HG03565 (cell line): ENCODE data around the gene SIAH2.

Experiments used
- ATAC-seq: cut with Tn5 transposase; IDR thresholded peaks from one replicate; pipeline ENCODE4 v1.9.1; 2021; ENCODE audit warnings: mild to moderate bottlenecking, moderate library complexity; ENCODE audit not compliant: unreplicated experiment

The SIAH2 gene

DNA sequence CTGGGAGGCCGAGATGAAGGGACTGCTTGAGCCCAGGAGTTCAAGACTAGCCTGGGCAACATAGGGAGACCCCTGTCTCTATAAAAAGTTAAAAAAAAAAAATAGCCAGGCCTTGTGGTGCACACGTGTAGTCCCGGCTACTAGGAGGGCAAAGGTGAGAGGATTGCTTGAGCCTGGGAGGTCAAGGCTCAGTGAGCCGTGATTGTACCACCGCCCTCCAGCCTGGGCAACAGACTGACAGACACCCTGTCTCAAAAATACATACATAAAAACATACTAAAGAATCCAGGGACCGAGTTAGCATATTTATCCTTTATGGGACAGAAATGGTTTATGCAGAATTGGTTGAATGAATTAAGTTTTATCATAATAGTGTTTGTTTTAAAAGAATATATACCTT, 13.7 kb downstream of the SIAH2 start:
- no peak for ATAC-seq

DNA sequence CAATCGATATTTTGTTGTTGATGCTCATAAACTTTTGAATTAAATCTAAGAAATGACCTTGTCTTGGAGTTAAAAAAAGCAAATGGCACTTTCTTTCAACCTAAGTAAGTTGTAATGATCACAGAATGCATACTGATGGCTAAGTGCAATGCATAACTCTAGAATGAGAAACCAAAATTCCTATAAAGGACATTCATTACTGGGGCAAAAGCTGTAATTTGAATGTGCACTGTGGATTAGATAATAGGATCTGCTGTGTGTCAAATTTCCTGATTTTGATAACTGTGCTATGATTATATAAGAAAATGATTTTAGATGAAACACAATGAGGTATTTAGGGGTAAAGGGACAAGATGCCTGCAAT, 14.3 kb downstream of the SIAH2 start:
- ATAC-seq: no peak

DNA sequence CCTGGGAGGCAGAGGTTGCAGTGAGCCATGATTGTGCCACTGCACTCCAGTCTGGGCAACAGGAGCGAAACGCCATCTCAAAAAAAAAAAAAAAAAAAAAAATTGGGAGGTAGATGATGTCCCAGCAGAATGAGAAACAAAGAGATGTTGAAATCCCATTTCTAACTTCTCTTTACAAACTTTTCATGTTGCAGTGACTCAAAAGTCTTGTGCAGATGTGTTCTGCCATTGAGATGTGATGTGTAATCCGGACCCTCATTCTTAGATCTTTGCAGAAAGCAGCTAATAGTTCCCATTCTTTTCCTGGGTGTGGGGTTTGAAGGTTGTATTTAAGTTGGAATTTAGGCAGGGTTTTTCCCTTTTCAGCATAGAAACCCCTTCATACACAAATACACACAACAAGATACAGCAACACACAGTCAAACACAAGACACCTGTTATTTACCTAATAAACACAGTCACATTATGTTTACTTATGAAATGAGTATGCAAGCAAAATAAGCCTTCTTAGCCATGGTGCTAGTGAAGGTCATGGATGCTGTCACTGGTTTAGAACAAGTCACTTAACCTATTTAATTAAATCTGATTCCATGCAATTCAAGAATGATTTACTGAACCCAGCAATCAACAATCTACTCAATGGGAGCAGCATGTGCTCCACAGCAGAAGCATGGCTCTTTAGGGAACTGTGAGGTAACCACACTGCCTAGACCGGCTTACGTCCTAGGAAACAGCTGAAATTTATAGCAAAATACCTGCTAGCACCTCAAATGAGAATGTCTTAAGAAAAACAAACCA, 14.9 kb downstream of the SIAH2 start:
- ATAC-seq: no peak

DNA sequence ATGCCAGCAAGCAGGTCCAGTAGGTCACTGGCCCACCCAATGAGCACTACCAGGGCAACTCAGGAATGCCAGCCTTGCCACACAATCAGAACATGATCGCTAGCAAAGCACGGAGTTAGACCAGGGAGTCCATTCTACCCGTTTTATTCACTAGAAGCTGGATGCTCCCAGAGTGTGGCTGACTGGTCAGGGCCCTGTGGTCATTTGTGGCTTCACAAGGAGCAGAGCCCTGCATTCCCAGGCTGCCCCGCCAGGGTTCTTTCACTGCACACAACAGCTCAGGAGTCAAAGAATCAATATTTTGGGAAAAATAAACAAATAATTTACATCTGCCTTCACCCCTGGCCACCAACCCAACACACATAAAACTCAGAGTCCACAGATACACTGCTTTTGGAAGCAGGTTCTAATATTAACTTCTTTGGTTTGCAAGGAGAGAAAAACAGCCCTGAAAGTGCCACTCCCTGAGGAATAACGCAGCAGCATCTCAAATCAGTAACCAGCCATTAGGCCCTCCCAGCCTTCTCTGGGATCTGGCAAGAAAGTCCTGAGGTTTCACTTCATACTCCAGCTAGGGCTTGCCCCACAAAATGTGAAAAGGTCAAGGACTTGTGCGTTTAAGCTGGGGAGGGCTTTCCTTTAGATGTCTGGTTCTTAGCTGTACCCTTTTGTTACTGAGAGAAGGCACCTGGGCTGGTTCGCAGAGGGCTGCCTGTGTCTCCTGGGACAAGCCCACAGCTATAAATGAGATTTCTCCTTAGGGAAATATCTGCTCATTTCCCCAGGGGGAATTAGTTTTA, 16.0 kb downstream of the SIAH2 start:
- no peak for ATAC-seq

DNA sequence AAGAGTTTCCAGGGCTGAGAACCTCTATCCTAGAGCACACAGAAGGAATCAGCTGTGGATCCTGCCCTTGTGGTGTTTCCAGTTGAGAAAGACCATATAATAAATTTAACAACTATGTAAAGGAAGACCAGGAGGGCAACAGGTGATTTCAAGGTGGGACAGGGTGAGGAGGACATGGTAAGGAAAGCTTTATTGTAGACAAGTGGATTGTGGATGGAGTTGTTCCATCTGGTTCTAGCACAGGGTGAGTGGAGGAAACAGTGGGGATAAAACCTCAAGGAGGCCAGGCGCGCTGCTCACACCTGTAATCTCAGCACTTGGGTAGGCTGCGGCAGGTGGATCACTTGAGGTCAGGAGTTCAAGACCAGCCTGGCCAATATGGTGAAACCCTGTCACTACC, 17.1 kb downstream of the SIAH2 start:
- ATAC-seq: no peak

DNA sequence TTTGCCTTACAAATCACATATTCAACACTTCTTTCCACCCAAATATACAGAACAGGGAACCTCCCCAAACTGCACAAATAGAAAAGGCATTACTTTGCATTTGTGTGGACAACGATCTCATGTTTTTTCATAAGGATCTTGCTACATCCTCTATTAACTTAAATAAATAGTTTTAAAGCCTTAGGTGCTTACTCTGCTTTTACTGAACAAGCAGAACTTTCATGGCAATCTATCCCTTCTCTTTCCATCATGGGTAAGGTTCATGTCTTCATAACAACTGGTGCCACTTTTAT, 18.1 kb downstream of the SIAH2 start:
- ATAC-seq: no peak

DNA sequence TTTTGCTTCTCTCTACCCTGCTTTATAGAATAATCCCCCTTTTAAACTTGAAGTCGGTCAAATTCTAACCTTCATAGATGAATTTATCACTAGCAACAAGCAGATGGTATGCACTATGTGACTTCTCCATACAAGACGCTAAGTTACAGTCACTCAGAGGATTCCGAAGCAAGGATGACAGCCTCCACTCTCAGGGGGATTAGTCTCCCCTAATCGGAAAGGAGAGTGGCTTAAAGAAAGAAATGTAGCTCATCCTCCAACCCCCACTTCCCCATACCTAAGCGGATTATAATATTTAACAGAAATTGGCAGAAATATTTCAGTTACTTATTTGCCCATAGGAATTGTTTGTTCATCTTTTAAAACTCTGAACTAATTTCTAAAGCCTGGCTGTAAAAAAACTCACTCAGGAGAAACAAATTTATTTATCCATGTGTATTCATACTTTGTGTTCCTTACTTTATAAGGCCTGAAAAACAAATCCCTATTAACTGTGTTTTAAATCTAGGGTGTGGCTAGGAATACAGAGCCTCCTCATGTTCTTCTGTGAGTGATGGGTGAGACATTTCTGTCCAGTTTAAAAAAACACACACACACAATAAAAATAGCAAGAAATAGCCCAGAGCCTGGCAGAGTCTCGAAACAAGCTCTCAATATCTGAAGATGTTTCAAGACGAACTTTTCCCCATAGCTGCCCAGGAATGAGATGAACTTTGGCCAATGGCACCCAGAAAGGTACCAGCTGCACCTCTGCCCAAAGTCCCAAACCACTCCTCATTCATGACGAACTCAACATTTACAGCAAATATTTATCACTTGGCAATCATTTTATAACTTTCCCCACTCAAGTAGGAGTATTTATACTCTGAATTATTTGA, 18.7 kb downstream of the SIAH2 start:
- ATAC-seq: no peak

DNA sequence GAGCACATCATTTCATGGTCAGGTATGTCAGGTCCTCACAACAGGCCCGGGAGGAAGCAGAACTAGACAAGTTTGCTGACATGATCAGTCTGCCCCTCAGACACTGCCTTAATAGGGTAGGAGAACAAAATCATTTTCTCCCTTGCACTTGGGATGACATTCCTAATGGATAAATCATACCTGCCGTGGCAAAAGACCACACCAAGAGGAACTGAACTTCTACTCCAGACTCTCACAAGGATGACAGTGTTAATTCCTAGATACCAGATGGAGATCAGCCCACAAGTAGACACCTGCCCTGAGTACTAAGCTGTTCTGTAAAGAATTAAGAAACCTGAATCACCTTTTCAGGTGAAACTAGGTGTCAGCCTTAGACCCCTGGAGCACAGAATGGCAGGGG, 19.5 kb downstream of the SIAH2 start:
- ATAC-seq: no peak

DNA sequence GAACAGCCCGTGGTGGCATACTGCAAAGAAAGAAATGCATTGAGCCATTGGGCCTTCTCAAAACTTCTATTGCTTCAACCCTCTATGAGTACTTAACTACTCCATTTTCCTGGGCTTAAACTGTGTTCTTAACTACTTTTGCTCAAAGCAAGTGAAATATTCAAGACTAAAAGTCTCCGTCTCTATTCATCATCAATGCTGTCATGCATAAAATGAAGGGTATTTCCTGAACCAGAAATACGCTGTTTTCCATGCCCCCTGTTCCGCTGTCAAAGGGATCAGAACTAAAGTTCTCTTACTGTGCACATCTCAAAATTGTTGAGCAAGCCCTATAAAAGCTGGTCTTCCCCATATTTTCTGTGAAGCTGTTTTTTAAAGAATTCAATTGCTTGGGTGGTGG, 20.3 kb downstream of the SIAH2 start:
- ATAC-seq: no peak

DNA sequence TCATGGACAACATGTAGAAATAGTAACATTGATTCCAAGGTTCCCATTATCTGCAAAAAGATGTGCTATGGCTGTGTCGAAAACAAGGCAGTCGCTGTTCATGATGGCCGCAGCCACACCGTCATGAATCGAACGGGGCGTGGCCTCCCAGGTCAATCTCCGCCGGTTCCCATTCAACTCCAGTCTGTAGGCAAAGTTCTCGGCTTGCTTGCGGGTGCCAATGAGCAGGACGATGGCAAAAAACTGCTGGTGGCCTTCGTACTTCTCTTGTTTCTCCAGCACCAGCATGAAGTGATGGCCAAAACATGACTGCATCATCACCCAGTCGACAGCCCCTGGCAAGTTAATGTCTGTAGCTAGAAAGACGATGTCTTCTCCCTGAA, 20.8 kb downstream of the SIAH2 start:
- no peak for ATAC-seq

DNA sequence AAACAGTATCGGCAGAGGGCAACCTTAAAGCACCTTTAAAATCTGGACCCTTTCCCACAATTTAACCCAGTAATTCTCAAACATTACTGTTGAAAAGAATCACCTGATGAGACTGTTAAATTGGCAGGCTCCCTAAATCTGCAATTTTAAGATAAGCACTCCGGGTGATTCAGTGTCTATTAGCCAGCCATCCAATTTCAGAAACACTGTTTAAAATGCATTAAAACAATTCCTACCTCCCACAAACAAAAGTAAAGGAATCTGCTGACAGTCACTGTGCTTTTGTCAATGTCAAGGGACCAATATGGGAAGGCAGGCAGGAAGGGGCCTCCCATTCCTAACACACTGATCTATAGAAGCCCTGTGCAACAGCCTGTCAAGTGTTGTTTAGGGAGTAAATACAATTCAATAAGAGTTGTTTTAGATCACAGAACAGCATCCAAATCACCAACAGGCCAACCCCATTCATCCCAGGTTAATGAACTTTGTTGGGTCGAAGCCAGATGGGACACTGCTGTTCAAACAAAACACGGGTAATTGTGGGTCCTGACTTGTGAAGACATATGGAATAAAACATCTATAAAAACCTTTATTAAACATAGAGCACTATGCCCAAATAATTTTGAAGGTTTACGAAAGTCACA, 21.4 kb downstream of the SIAH2 start:
- ATAC-seq: no peak

DNA sequence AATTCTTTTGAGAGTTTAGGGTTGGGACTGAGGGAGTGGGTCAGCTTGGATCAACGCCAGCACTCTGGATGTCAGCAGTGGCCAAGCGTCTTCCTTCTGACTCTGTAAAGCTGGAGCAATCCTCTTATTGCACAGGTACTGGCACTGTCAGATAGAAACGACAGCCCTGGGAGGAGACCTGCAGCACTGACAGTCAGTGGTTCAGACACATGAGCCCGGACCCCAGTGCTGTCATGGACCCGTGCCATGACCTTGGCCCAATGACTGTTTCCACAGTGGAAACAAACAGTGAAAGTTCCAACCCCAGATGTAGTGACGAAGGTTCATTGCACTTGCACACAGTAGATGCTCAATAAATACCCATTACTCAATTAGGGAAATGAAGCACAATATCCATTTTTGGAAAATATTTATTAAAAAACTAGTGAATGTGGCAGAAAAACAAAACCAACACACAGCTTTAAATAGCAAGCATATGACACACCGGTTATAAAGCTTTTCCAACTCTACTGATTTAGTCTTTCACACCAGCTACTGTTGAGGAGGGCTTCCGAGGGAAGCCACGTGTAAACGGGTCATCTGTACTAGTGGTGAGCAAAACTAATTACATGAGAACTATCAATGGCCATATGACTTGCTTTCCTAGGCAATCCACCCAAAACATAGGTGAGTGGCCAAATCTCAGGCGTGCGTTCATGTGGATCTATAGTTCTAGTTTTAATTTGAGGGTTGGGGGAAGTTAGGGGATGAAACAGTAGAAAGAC, 22.1 kb downstream of the SIAH2 start:
- ATAC-seq: no peak

DNA sequence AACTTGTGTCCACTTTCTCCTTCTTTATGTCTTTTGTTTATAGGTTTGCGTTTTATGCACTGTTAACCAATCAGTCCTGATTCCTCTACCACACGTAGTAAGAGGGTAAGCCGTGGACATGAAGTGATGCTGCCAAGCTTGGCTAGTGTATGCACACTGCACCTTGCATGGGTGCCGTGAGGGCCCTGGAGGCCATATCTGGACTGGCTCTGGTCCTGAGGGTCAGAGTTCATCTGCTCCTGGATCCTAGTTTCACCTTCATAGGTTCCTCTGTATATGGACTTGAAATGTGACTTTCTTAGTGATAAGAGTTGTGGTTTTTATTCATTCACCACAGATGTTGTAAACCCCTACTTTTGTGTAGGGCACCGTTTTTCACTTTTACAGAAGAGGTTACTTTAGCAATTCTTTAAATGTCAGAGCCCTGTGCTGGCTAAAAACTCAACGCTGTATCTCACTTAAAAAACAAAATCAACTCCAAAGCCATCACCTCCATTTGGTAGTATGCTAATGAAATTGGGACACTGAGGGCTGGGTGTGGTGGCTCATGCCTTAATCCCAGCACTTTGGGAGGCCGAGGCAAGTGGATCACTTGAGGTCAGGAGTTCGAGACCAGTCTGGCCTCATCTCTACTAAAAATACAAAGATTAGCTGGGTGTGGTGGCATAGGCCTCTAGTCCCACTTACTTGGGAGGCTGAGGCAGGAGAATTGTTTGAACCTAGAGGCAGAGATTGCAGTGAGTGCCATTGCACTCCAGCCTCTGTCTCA, 22.9 kb downstream of the SIAH2 start:
- no peak for ATAC-seq

DNA sequence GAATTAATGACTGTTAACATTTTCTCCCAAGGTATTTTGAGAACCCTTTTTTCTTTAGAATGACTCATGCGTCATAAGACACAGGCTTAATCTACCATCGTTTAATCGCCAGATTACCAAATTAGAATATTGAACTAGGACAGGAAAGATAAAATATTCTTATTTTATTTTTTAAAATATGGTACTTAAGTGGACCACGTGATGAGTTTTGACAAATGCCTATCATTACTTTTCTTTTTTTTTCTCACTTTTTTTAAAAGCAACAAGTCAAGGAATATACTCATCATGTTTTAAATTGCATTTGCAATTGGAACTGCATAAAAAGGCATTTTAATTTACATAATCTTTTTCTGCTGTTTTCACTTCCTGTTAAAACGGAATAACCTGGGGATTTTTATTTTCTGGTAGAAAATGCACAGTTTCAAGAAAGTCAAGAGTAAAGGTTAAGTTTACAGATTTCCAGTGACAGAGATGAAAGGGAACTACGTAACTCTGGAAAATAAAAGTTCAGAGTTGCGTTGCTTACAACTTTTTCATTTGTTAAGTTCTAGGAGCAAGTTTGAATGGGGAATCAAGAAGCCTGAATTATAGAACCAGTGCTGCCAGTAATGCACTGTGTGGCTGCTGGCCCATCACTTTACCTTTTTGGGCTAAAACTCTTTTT, 23.6 kb downstream of the SIAH2 start:
- ATAC-seq: no peak

DNA sequence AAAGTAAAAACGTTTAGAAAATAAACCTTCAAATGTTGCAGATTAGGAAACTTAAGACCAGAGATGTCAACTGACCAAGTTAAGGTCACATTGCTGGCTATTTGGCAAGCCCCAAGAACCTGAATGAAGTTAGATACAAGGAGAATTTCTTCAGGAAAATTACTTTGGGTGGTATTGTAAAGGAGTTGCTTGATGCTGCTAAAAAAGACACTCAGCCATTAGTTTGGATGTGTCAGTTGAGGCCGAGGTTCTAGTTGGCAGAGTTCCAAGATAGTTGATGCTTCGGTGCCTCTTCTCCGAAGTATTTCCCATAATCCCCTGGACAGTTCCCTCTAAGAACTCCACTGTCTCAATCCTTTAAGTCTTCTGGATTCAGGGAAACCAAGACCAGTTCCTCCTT, 24.3 kb downstream of the SIAH2 start:
- no peak for ATAC-seq

DNA sequence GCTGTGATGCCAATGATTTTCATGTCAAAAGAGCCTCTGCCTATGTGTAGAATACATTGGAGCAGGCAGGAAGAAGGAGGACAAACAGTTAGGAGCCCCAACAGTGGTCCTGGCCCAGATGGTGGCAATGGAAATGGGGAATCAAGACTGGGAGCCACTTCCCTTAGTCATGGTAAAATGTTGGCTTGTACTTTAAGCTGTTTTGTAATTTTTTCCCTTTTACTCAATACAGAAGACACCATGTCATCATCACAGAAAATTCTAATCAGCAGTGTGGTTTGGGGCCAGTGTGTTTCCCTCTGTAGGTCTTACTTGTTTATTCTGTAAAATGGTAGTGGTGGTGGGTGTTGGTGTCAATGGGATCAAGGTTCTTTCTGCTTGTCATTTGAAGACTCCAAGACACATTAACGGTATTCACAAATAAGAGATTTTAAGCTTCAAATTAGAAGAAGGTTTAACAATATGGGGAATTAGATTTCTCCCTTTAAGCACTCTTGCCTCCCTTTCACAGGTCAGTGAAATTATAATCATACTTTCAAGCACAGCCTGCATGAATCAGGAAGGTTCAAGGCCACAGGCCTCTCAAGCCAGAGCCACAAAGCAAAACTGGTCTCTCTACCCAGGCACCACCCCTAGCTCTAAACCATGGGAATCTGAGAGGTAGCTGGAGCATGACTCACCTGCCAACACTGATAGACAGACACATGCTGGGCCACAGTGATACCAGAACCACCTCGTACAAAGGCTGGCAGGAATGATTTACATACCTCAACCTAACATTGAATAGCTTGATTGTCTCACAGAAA, 24.9 kb downstream of the SIAH2 start:
- ATAC-seq: no peak

DNA sequence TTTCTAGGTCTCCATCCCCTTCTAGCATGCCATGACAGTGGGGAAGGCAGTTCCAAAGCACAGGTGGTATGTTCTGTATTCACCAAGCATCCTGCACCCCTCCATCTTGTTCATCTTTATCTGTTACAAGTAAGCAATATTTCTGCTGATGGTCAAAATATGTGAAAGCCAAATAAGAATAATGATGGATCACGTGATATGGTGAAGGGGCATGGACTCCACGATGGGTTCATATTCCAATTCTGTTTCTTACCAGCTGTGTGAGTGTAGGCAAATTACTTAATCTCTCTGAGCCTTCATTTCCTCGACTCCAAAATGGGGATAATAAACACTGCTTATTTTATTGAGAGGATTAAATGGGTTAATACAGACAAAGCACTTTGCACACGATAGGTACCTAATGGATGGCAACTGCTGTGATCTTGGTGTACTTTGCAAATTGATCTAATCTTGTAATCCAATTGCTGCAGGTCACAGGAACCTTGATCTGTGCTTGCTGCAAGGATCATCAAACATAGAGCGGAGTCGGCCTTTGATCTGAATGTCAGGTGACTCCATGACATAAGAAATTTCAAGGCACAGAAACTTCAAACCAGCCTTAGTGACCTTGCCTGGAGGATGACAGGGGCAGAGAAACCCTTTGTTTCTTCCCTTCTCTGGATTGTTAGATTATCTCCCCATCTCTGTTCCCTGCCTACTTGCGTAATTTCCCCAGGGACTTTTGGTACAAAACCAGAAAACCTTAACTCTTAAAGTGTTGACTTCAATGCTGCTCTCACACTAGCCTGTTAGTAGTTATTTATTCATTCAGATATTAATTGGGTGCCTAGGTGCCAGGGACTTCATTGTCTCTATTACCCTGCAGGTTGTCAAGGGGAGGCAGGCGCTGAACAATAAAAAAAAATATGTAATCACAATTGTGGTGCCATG, 25.8 kb downstream of the SIAH2 start:
- no peak for ATAC-seq
